Progenitor cell of endocrine pancreas (in vitro differentiated cells): ENCODE data around the gene IGFBP2. TPM values are rescaled to one million over a fixed set of nuclear protein-coding genes. Genes with fewer than 3 reads are reported as not detected.

Experiments used
- DNase-seq: peaks from one replicate; pipeline ENCODE4 v3.0.0; 2021; ENCODE audit warnings: low spot score; ENCODE audit not compliant: unreplicated experiment
- H3K27ac Mint-ChIP-seq: 2 replicates; pipeline ENCODE4 v1.8.0; 2021; ENCODE audit warnings: mild to moderate bottlenecking, moderate library complexity, mixed read lengths
- H3K27me3 Mint-ChIP-seq: 2 replicates; pipeline ENCODE4 v1.8.0; 2021; ENCODE audit warnings: mixed read lengths
- H3K36me3 Mint-ChIP-seq: 2 replicates; pipeline ENCODE4 v1.8.0; 2022; ENCODE audit warnings: mixed read lengths; ENCODE audit not compliant: insufficient read depth
- H3K4me1 Mint-ChIP-seq: 2 replicates; pipeline ENCODE4 v1.8.0; 2021; ENCODE audit warnings: low read depth, mixed read lengths
- H3K4me3 Mint-ChIP-seq: 2 replicates; pipeline ENCODE4 v1.8.0; 2021; ENCODE audit warnings: low read depth, mild to moderate bottlenecking, moderate library complexity, mixed read lengths
- H3K9me3 Mint-ChIP-seq: 2 replicates; pipeline ENCODE4 v1.8.0; 2021; ENCODE audit warnings: low read depth, mixed read lengths
- CTCF ChIP-seq: fragments of 200-600 bp; sonication (generic); IDR thresholded peaks from one replicate; pipeline ENCODE4 v1.5.0; 2021; ENCODE audit warnings: antibody characterized with exemption, mild to moderate bottlenecking; ENCODE audit not compliant: unreplicated experiment
- total RNA-seq: library from RNA; stranded (reverse); gene quantifications from 2 replicates; pipeline ENCODE4 v1.2.1, GENCODE V29; 2021

IGFBP2 gene
- total RNA-seq, 1 donor from 2014 or later, result 249 TPM

- no peak for TF ChIP-seq CTCF
- H3K27me3 Mint-ChIP-seq, result peaks cover 19% of the 10 kb centered on the region
- H3K4me3 Mint-ChIP-seq, result no peak overlapping the region
- H3K4me1 Mint-ChIP-seq, result peaks cover 28% of the 10 kb centered on the region
- H3K9me3 Mint-ChIP-seq, result no peaks in the 10 kb centered on the region
- no peak for DNase-seq
- H3K36me3 Mint-ChIP-seq, result no peaks in the 10 kb centered on the region
- no peak overlapping the region for H3K27ac Mint-ChIP-seq
Observed at GRCh38 chr2:216616083-216616678, 17.0 kb upstream of the IGFBP2 start.

GRCh38 chr2:216617159-216617815 is 15.9 kb upstream of the IGFBP2 start:
- no peak for TF ChIP-seq CTCF
- H3K9me3 Mint-ChIP-seq, result no peaks in the 10 kb centered on the region
- DNase-seq, result no peak
- H3K4me3 Mint-ChIP-seq, result no peak overlapping the region
- H3K36me3 Mint-ChIP-seq, result no peaks in the 10 kb centered on the region
- peaks cover 28% of the 10 kb centered on the region for H3K4me1 Mint-ChIP-seq
- peak overlapping the region; percentile 63 for H3K27ac Mint-ChIP-seq
- peaks cover 14% of the 10 kb centered on the region for H3K27me3 Mint-ChIP-seq

- no peak for DNase-seq
- Mint-ChIP-seq H3K27me3 (peaks cover 11% of the 10 kb centered on the region), H3K4me3 (no peak overlapping the region), H3K4me1 (peaks cover 28% of the 10 kb centered on the region), H3K27ac (peak overlapping the region; percentile 93), H3K9me3 (no peaks in the 10 kb centered on the region), H3K36me3 (no peaks in the 10 kb centered on the region)
- TF ChIP-seq CTCF, result no peak
Observed at GRCh38 chr2:216618785-216619184, 14.4 kb upstream of the IGFBP2 start.

- no peak for DNase-seq
- Mint-ChIP-seq H3K27ac (peak overlapping the region; percentile 93), H3K4me3 (peak overlapping the region; percentile 6), H3K9me3 (no peaks in the 10 kb centered on the region), H3K4me1 (peaks cover 28% of the 10 kb centered on the region), H3K36me3 (no peaks in the 10 kb centered on the region), H3K27me3 (peaks cover 11% of the 10 kb centered on the region)
- TF ChIP-seq CTCF, result no peak
Observed at GRCh38 chr2:216619411-216620393, 13.5 kb upstream of the IGFBP2 start.

GRCh38 chr2:216620786-216621185 is 12.4 kb upstream of the IGFBP2 start:
- Mint-ChIP-seq H3K27me3 (peaks cover 11% of the 10 kb centered on the region), H3K4me1 (peaks cover 21% of the 10 kb centered on the region), H3K4me3 (no peak overlapping the region), H3K9me3 (no peaks in the 10 kb centered on the region), H3K36me3 (no peaks in the 10 kb centered on the region), H3K27ac (no peak overlapping the region)
- DNase-seq, result no peak
- TF ChIP-seq CTCF, result no peak
